CD4-positive, CD25-positive, alpha-beta regulatory T cell (primary cell): Measurements from ENCODE around the gene NOL3. TPM values are rescaled to one million over a fixed set of nuclear protein-coding genes. Genes with fewer than 3 reads are reported as not detected.
A peak's percentile ranks its signal among the peaks of the same experiment; 100 is the strongest.

ENCODE experiments used
- ATAC-seq, 2 donors: fragments of 150-1000 bp; cut with Tn5 transposase; one replicate each; pipeline ENCODE4 v1.10.0; 2021; ENCODE audit warnings: low read depth in 2 of 2, moderate number of reproducible peaks in 2 of 2, moderate library complexity in 1 of 2
- DNase-seq, 3 donors: peaks; one replicate each; pipeline versions ENCODE4 v3.0.0 to v3.0.0-alpha.2; 2012 to 2022; ENCODE audit warnings: mixed read lengths in 1 of 3
- H3K27ac ChIP-seq: one replicate; pipeline ENCODE4 v1.7.0; 2013; ENCODE audit warnings: mild to moderate bottlenecking, low read length; ENCODE audit not compliant: insufficient read depth, poor library complexity, severe bottlenecking
- H3K27me3 ChIP-seq: one replicate; pipeline ENCODE4 v1.7.0; 2013; ENCODE audit warnings: low read length; ENCODE audit not compliant: control insufficient read depth, insufficient read depth
- H3K36me3 ChIP-seq: one replicate; pipeline ENCODE4 v1.7.0; 2013; ENCODE audit warnings: mild to moderate bottlenecking, low read length, moderate library complexity; ENCODE audit not compliant: control insufficient read depth, insufficient read depth
- H3K4me1 ChIP-seq: 2 replicates; pipeline ENCODE4 v1.7.0; 2013; ENCODE audit warnings: mild to moderate bottlenecking, low read length; ENCODE audit not compliant: insufficient read depth, control insufficient read depth, poor library complexity, severe bottlenecking
- H3K4me3 ChIP-seq: one replicate; pipeline ENCODE4 v1.7.0; 2013; ENCODE audit warnings: low read depth, mild to moderate bottlenecking, low read length, moderate library complexity
- H3K9me3 ChIP-seq, 2 experiments: 1 replicate in 1 of 2; 2 replicates in 1 of 2; pipeline ENCODE4 v1.7.0; 2013; ENCODE audit warnings: low read length in 2 of 2, mild to moderate bottlenecking in 1 of 2, moderate library complexity in 1 of 2; ENCODE audit not compliant: control insufficient read depth in 2 of 2
- H3K27ac Mint-ChIP-seq, 3 donors: one replicate each; pipeline ENCODE4 v1.8.0; 2020 to 2022; ENCODE audit warnings: mild to moderate bottlenecking in 3 of 3, mixed read lengths in 3 of 3, moderate library complexity in 2 of 3
- H3K27me3 Mint-ChIP-seq: one replicate; pipeline ENCODE4 v1.8.0; 2022; ENCODE audit warnings: mild to moderate bottlenecking, mixed read lengths
- H3K36me3 Mint-ChIP-seq: one replicate; pipeline ENCODE4 v1.8.0; 2020; ENCODE audit warnings: mixed read lengths
- H3K4me1 Mint-ChIP-seq, 4 donors: one replicate each; pipeline ENCODE4 v1.8.0; 2020 to 2022; ENCODE audit warnings: mixed read lengths in 4 of 4, mild to moderate bottlenecking in 1 of 4
- H3K4me3 Mint-ChIP-seq, 4 donors: one replicate each; pipeline ENCODE4 v1.8.0; 2020 to 2022; ENCODE audit warnings: mild to moderate bottlenecking in 4 of 4, mixed read lengths in 4 of 4, moderate library complexity in 3 of 4
- H3K9me3 Mint-ChIP-seq, 7 donors: one replicate each; pipeline ENCODE4 v1.8.0; 2020 to 2022; ENCODE audit warnings: mixed read lengths in 7 of 7, mild to moderate bottlenecking in 3 of 7, moderate library complexity in 2 of 7
- polyA plus RNA-seq, 4 donors: library from polyadenylated mRNA; unstranded; fragments of 300-500 nt; fragmentation: Illumina TruSeq; gene quantifications; one replicate each; pipeline ENCODE4 v1.2.3, GENCODE V29; 2021
- total RNA-seq: library from RNA; stranded (reverse); gene quantifications from one replicate; pipeline ENCODE4 v1.2.3, GENCODE V29; 2022

Gene NOL3
- total and polyA plus RNA-seq, 5 donors from 2014 or later, result 2.3 TPM; not detected in 4

GRCh38 chr16:67150047-67150832 lies 20.1 kb upstream of the NOL3 start:
- H3K27me3 ChIP-seq, result no peaks in the 10 kb centered on the region
- peaks cover 0 to 26% (median 12%) of the 10 kb centered on the region in 4 donors for H3K4me1 Mint-ChIP-seq
- peak overlapping the region in 1 of 4 donors; percentile 52 for H3K4me3 Mint-ChIP-seq
- no peak overlapping the region for H3K27ac Mint-ChIP-seq
- H3K4me1 ChIP-seq, result peaks cover 24% of the 10 kb centered on the region
- H3K9me3 ChIP-seq, result no peaks in the 10 kb centered on the region
- H3K4me3 ChIP-seq, result no peak overlapping the region
- no peaks in the 10 kb centered on the region for H3K9me3 Mint-ChIP-seq
- H3K36me3 ChIP-seq, result peaks cover 16% of the 10 kb centered on the region
- no peak overlapping the region for H3K27ac ChIP-seq
- ATAC-seq (peak; percentile 52 to 57), DNase-seq (peak in 1 of 3 donors; percentile 68)
- H3K36me3 Mint-ChIP-seq, result peaks cover 29% of the 10 kb centered on the region
- H3K27me3 Mint-ChIP-seq, result peaks cover 16% of the 10 kb centered on the region

GRCh38 chr16:67150833-67151396 lies 19.4 kb upstream of the NOL3 start, which contains the start of gene B3GNT9:
B3GNT9 (minus strand) TSS chr16:67150998; CDS start chr16:67150485, 513 bp downstream.
- Mint-ChIP-seq H3K27ac (peak within 1 kb of the TSS in 1 of 3 donors; percentile 56), H3K27me3 (peaks cover 16% of the 10 kb centered on the region), H3K4me3 (peak within 1 kb of the TSS; percentile 27 to 75 (median 59)), H3K4me1 (peaks cover 0 to 30% (median 13%) of the 10 kb centered on the region in 4 donors), H3K9me3 (no peaks in the 10 kb centered on the region), H3K36me3 (peaks cover 22% of the 10 kb centered on the region)
- Histone ChIP-seq H3K36me3 (peaks cover 16% of the 10 kb centered on the region), H3K9me3 (no peaks in the 10 kb centered on the region), H3K27me3 (no peaks in the 10 kb centered on the region), H3K4me1 (peaks cover 31% of the 10 kb centered on the region), H3K4me3 (peak within 1 kb of the TSS; percentile 41), H3K27ac (no peak within 1 kb of the TSS)
- DNase-seq, result peak in 1 of 3 donors; percentile 68
- no peak for ATAC-seq

GRCh38 chr16:67151431-67152097 lies 18.8 kb upstream of the NOL3 start:
- H3K9me3 Mint-ChIP-seq, result no peaks in the 10 kb centered on the region
- H3K27me3 ChIP-seq, result no peaks in the 10 kb centered on the region
- no peaks in the 10 kb centered on the region for H3K9me3 ChIP-seq
- DNase-seq, result no peak
- peaks cover 16% of the 10 kb centered on the region for H3K36me3 Mint-ChIP-seq
- ATAC-seq, result no peak
- peaks cover 11% of the 10 kb centered on the region for H3K36me3 ChIP-seq
- H3K27ac ChIP-seq, result no peak overlapping the region
- H3K4me1 ChIP-seq, result peaks cover 36% of the 10 kb centered on the region
- H3K4me3 ChIP-seq, result no peak overlapping the region
- H3K27ac Mint-ChIP-seq, result peak overlapping the region in 1 of 3 donors; percentile 56
- peak overlapping the region; percentile 27 to 75 (median 59) for H3K4me3 Mint-ChIP-seq
- peaks cover 0 to 36% (median 18%) of the 10 kb centered on the region in 4 donors for H3K4me1 Mint-ChIP-seq
- H3K27me3 Mint-ChIP-seq, result peaks cover 16% of the 10 kb centered on the region

- ATAC-seq (no peak), DNase-seq (no peak)
- H3K9me3 Mint-ChIP-seq, result no peaks in the 10 kb centered on the region
- Histone ChIP-seq H3K36me3 (no peaks in the 10 kb centered on the region), H3K4me3 (no peak overlapping the region), H3K27me3 (no peaks in the 10 kb centered on the region), H3K27ac (no peak overlapping the region), H3K4me1 (peaks cover 59% of the 10 kb centered on the region), H3K9me3 (no peaks in the 10 kb centered on the region)
- H3K4me1 Mint-ChIP-seq, result peaks cover 0 to 60% (median 35%) of the 10 kb centered on the region in 4 donors
- H3K4me3 Mint-ChIP-seq, result peak overlapping the region in 2 of 4 donors; percentile 61 to 82
- peaks cover 11% of the 10 kb centered on the region for H3K27me3 Mint-ChIP-seq
- no peak overlapping the region for H3K27ac Mint-ChIP-seq
- H3K36me3 Mint-ChIP-seq, result no peaks in the 10 kb centered on the region
Observed at GRCh38 chr16:67154578-67155294, 15.6 kb upstream of the NOL3 start.

- Histone ChIP-seq H3K9me3 (no peaks in the 10 kb centered on the region), H3K4me1 (peaks cover 57% of the 10 kb centered on the region), H3K4me3 (no peak overlapping the region), H3K36me3 (no peaks in the 10 kb centered on the region), H3K27ac (no peak overlapping the region), H3K27me3 (no peaks in the 10 kb centered on the region)
- ATAC-seq, result peak; percentile 45 to 50
- H3K4me1 Mint-ChIP-seq, result peaks cover 0 to 66% (median 37%) of the 10 kb centered on the region in 4 donors
- H3K27me3 Mint-ChIP-seq, result peaks cover 14% of the 10 kb centered on the region
- no peaks in the 10 kb centered on the region for H3K9me3 Mint-ChIP-seq
- H3K4me3 Mint-ChIP-seq, result peak overlapping the region; percentile 61 to 82 (median 71)
- peak; percentile 67 to 83 (median 80) for DNase-seq
- H3K27ac Mint-ChIP-seq, result peak overlapping the region in 1 of 3 donors; percentile 26
- no peaks in the 10 kb centered on the region for H3K36me3 Mint-ChIP-seq
Observed at GRCh38 chr16:67155295-67156142, 14.8 kb upstream of the NOL3 start.

GRCh38 chr16:67156143-67156844 lies 14.0 kb upstream of the NOL3 start:
- H3K27me3 ChIP-seq, result no peaks in the 10 kb centered on the region
- Mint-ChIP-seq H3K9me3 (no peaks in the 10 kb centered on the region), H3K27me3 (peaks cover 19% of the 10 kb centered on the region), H3K4me3 (peak overlapping the region in 2 of 4 donors; percentile 46 to 98), H3K36me3 (no peaks in the 10 kb centered on the region), H3K27ac (peak overlapping the region in 2 of 3 donors; percentile 26 to 52), H3K4me1 (peaks cover 6 to 68% (median 39%) of the 10 kb centered on the region in 4 donors)
- no peaks in the 10 kb centered on the region for H3K36me3 ChIP-seq
- ATAC-seq (no peak), DNase-seq (no peak)
- H3K9me3 ChIP-seq, result no peaks in the 10 kb centered on the region
- H3K27ac ChIP-seq, result no peak overlapping the region
- H3K4me3 ChIP-seq, result no peak overlapping the region
- peaks cover 56% of the 10 kb centered on the region for H3K4me1 ChIP-seq
